Transverse colon (tissue), 4 donors: Measurements from ENCODE around the gene IFT88. TPM values are rescaled to one million over a fixed set of nuclear protein-coding genes. Genes with fewer than 3 reads are reported as not detected.

Experiments used
- DNase-seq: peaks from one replicate; pipeline ENCODE4 v3.0.0-alpha.2; 2019
- H3K27ac ChIP-seq, 4 donors: fragments of 200-600 bp; sonication (generic); 2 replicates each; pipeline ENCODE4 v1.5.1; 2016 to 2018; ENCODE audit warnings: inconsistent platforms in 4 of 4
- H3K27me3 ChIP-seq: fragments of 200-600 bp; sonication (generic); 2 replicates; pipeline ENCODE4 v1.5.1; 2017; ENCODE audit warnings: inconsistent platforms
- H3K36me3 ChIP-seq, 4 donors: fragments of 200-600 bp; sonication (generic); 2 replicates each; pipeline ENCODE4 v1.5.1; 2017 to 2019; ENCODE audit warnings: inconsistent platforms in 4 of 4
- H3K4me1 ChIP-seq, 4 donors: fragments of 200-600 bp; sonication (generic); 2 replicates each; pipeline ENCODE4 v1.5.1; 2017 to 2020; ENCODE audit warnings: inconsistent platforms in 4 of 4
- H3K4me3 ChIP-seq, 4 donors: fragments of 200-600 bp; sonication (generic); 1 replicate in 1 of 4; 2 replicates in 3 of 4; pipeline versions ENCODE4 v1.5.1 to v1.6.1; 2017 to 2019; ENCODE audit warnings: inconsistent platforms in 4 of 4
- H3K9me3 ChIP-seq, 2 donors: fragments of 200-600 bp; sonication (generic); 2 replicates each; pipeline ENCODE4 v1.5.1; 2017 to 2019; ENCODE audit warnings: inconsistent platforms in 2 of 2
- CTCF ChIP-seq, 5 experiments: fragments of 200-600 bp in 3 of 5; fragments of 450-650 bp in 2 of 5; sonication (generic) in 3 of 5; IDR thresholded peaks; 1 replicate in 2 of 5; 2 replicates in 3 of 5; pipeline ENCODE4 v1.5.1; 2016 to 2017; ENCODE audit warnings: antibody characterized with exemption in 5 of 5, inconsistent platforms in 3 of 5, mild to moderate bottlenecking in 2 of 5, moderate library complexity in 1 of 5
- EP300 ChIP-seq: sonication (generic); formaldehyde crosslinking; IDR thresholded peaks from one replicate; pipeline ENCODE4 v1.6.1; 2017; ENCODE audit warnings: antibody characterized with exemption, low read depth
- POLR2A ChIP-seq: fragments of 450-650 bp; IDR thresholded peaks from one replicate; pipeline ENCODE4 v1.6.1; 2016; ENCODE audit warnings: antibody characterized with exemption, mild to moderate bottlenecking, moderate library complexity
- POLR2AphosphoS5 ChIP-seq, 3 donors: sonication (generic); formaldehyde crosslinking; IDR thresholded peaks; one replicate each; pipeline ENCODE4 v1.6.1; 2016; ENCODE audit warnings: antibody characterized with exemption in 3 of 3
- WGBS, 2 donors: methylation state at CpG; one replicate each; pipeline ENCODE4 v1.1.5; 2018; ENCODE audit warnings: low coverage in 1 of 2; 5-methylcytosine and 5-hydroxymethylcytosine counted together
- in situ Hi-C, 4 donors: fragments of 200-750 bp; cut with MboI; loops; one replicate each; pipeline versions ENCODE4 v1.15.0 to v1.15.1; 2017; ENCODE audit warnings: low sequenced_read_pairs in 3 of 4, low pct_ligation_motif_present in 1 of 4, low pct_unique_long_range_greater_than_20kb in 1 of 4
- intact Hi-C: fragments of 100-400 bp; cut with DNase I; formaldehyde crosslinking; loops from one replicate; pipeline ENCODE4 v1.15.1; 2023; ENCODE audit warnings: low total_unique reads
- small RNA-seq, 4 donors: library from RNA; depleted of rRNA; stranded (forward); fragments of <200 nt; gene quantifications; one replicate each; pipeline ENCODE3, GENCODE V24; 2016
- total RNA-seq, 4 donors: library from RNA; depleted of rRNA; stranded (reverse); fragments of >200 nt; gene quantifications; one replicate each; pipeline ENCODE4 v1.1.0, GENCODE V29; 2016

IFT88 gene
- total RNA-seq, 4 donors from 2014 or later = 3.4 to 22.9 (median 16.6) TPM

DNA sequence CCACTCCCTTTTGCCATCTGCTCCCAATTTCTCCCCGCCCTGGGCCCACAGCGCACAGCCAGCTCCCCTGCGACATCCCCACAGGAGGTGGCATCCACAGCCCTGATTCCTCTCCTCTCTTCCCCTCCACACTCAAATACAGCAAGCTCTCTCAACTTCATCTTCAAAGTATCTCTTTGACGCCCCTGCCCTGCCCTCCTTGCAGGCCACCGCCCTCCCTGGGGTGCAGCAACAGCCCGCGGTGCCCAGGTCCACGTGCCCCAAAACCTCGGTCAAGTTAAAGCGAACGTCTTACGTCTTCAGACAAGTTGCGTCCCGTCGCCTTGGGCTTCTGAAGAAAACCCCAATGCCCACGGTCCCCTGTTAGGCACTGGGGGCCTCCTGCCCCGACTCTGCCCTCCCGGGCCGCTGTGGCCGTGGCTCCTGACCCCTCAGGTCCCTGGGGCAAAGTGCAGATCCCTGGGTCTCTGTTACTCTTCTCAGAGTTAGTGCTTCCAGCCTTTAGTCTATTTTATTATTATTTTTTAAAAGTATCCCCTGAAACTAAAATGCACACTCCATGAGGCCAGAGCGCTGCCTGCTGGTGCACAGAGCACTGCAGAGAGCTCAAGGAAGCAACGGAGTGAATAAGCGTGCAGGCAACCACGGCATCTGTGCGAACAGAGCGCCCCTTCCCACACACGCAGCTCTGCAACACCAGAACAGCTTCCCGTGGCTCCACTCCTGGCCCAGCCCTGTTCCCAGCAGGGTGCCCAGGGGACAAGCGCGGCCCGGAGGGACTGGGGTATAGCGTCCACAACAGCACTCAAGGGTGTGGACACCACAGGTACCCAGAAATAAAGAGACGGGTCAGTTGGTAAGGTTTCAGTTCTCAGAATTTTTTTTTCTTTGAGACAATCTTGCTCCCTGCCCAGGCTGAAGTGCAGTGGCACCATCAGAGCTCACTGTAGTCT lies 163.0 kb downstream of the IFT88 start:
- no peak for DNase-seq
- no peak overlapping the region for H3K27ac ChIP-seq
- TF ChIP-seq EP300 (no peak), CTCF (IDR thresholded peaks at IDR 0.05) (no peak), POLR2AphosphoS5 (IDR thresholded peaks at IDR 0.05) (no peak), POLR2A (no peak)
- in situ Hi-C loops = loop anchor here in 1 of 4 donors (10.0 kb wide), 1 partner anchor 65 kb away; no protein-coding TSS in a partner anchor
- intact Hi-C loops = no loop called here
- 96 to 100% methylated on average over 3 to 33 of the region's 33 CpGs for WGBS, 2 donors
- H3K9me3 ChIP-seq = no peaks in the 10 kb centered on the region
- H3K4me1 ChIP-seq = no peaks in the 10 kb centered on the region
- H3K4me3 ChIP-seq = no peak overlapping the region
- H3K27me3 ChIP-seq = no peaks in the 10 kb centered on the region
- H3K36me3 ChIP-seq = no peaks in the 10 kb centered on the region

GRCh38 chr13:20738616-20739015 lies 171.7 kb downstream of the IFT88 start:
- intact Hi-C loops (no loop called here), in situ Hi-C loops (loop anchor here in 1 of 4 donors (10.0 kb wide), 1 partner anchor 56 kb away; no protein-coding TSS in a partner anchor)
- no peak for DNase-seq
- TF ChIP-seq CTCF (IDR thresholded peaks at IDR 0.05) (no peak), POLR2A (no peak), EP300 (no peak), POLR2AphosphoS5 (IDR thresholded peaks at IDR 0.05) (no peak)
- Histone ChIP-seq H3K36me3 (no peaks in the 10 kb centered on the region), H3K27me3 (no peaks in the 10 kb centered on the region), H3K4me3 (no peak overlapping the region), H3K9me3 (no peaks in the 10 kb centered on the region), H3K4me1 (no peaks in the 10 kb centered on the region), H3K27ac (no peak overlapping the region)
- 90 to 92% methylated on average over 6 of the region's 6 CpGs for WGBS, 2 donors

- Histone ChIP-seq H3K36me3 (no peaks in the 10 kb centered on the region), H3K4me1 (no peaks in the 10 kb centered on the region), H3K4me3 (no peak overlapping the region), H3K27ac (no peak overlapping the region), H3K27me3 (no peaks in the 10 kb centered on the region), H3K9me3 (no peaks in the 10 kb centered on the region)
- no peak for DNase-seq
- intact Hi-C loops = no loop called here
- TF ChIP-seq POLR2AphosphoS5 (IDR thresholded peaks at IDR 0.05) = no peak
- no peak for TF ChIP-seq EP300
- TF ChIP-seq CTCF (IDR thresholded peaks at IDR 0.05) = no peak
- TF ChIP-seq POLR2A = no peak
- in situ Hi-C loops = no loop called here
- WGBS, 2 donors = 94% methylated on average over 22 of the region's 22 CpGs; no CpG with 5 or more reads in 1 of the 2 donors
Measured at GRCh38 chr13:20740021-20740420, 173.1 kb downstream of the IFT88 start.

Small RNA genes within 50 kb of the gene (small RNA-seq; reads per million reads assigned to genes)
- 0.12 to 1.7 (median 0.25) reads per million in 4 donors for gene RNU2-7P

Other genes starting within 250 kb of the IFT88 start
- gene CRYL1, start 41.3 kb upstream of the IFT88 start, total RNA-seq = 100 to 1,000 TPM in 3 of 4 donors, 10 to 100 TPM in 1; 75.0 to 188 (median 145) TPM
- 1 to 10 TPM in 2 of 4 donors, not detected in 2; 1.1 to 1.4 TPM for gene IL17D, start 136.5 kb downstream of the IFT88 start, total RNA-seq
- gene EEF1AKMT1, start 206.8 kb downstream of the IFT88 start, total RNA-seq = 1 to 10 TPM in 2 of 4 donors, not detected in 2; 3.0 to 8.6 TPM